Measurements from ENCODE around the gene LRRIQ1. TPM values are rescaled to one million over a fixed set of nuclear protein-coding genes. Genes with fewer than 3 reads are reported as not detected.

LRRIQ1 gene
- total RNA-seq, 1 experiment from 2014 or later: 0.39 TPM

- DNase-seq: no peak
- Histone ChIP-seq H3K79me2 (ENCODE audit: insufficient read depth, low read length) (no peaks in the 10 kb centered on the region), H3K23ac (ENCODE audit: insufficient read length, low read depth, low read length) (no peak overlapping the region), H2BK15ac (ENCODE audit: low read depth, low read length) (no peak overlapping the region), H3K4ac (ENCODE audit: low read depth, low read length) (no peak overlapping the region), H4K5ac (ENCODE audit: insufficient read length, low read depth, low read length) (no peak overlapping the region), H3K79me1 (ENCODE audit: insufficient read depth, low read depth, low read length, poor library complexity, severe bottlenecking) (no peaks in the 10 kb centered on the region), H2BK12ac (ENCODE audit: insufficient read length, low read depth, low read length) (no peak overlapping the region), H4K8ac (replicated peaks; ENCODE audit: insufficient read length, low read depth, low read length) (no peak overlapping the region), H3K9ac (ENCODE audit: extremely low read depth, insufficient read length, low read length) (no peak overlapping the region), H2AK5ac (ENCODE audit: insufficient read length, low read length) (no peak overlapping the region), H2BK5ac (ENCODE audit: insufficient read length, low read length) (no peak overlapping the region), H3K23me2 (ENCODE audit: insufficient read length, low read depth, low read length, poor library complexity, severe bottlenecking) (no peaks in the 10 kb centered on the region), H2BK20ac (ENCODE audit: low read depth, low read length, poor library complexity, severe bottlenecking) (no peak overlapping the region), H3K18ac (ENCODE audit: insufficient read length, low read depth, low read length) (no peak overlapping the region), H3T11ph (ENCODE audit: low read length) (no peak overlapping the region), H3K27ac (ENCODE audit: insufficient read length, low read depth, low read length) (no peak overlapping the region), H3K4me2 (ENCODE audit: insufficient read depth, insufficient read length, low read length) (no peak overlapping the region), H4K20me1 (ENCODE audit: control insufficient read depth, insufficient read depth, insufficient read length) (no peaks in the 10 kb centered on the region), H2BK120ac (ENCODE audit: low read depth, low read length, poor library complexity, severe bottlenecking) (no peak overlapping the region), H3K9me3 (ENCODE audit: control insufficient read depth, low read depth, low read length) (no peaks in the 10 kb centered on the region), H3K56ac (ENCODE audit: insufficient read length, low read depth, low read length) (no peak overlapping the region), H2AFZ (ENCODE audit: low read length) (no peak overlapping the region), H3K27me3 (ENCODE audit: insufficient read depth, low read length) (no peaks in the 10 kb centered on the region), H3K4me1 (ENCODE audit: insufficient read depth, low read length) (no peaks in the 10 kb centered on the region), H3K14ac (ENCODE audit: insufficient read depth, low read length) (no peak overlapping the region), H4K91ac (ENCODE audit: insufficient read length, low read depth, low read length) (no peak overlapping the region)
- TF ChIP-seq CTCF (conservative IDR thresholded peaks at IDR 0.05): no peak
- no peak overlapping the region for H3K4me3 Mint-ChIP-seq
- no CpG with 5 or more reads among the region's 1 CpG for WGBS (ENCODE audit: extremely low coverage, insufficient read length, low lambda C conversion rate)
- no peaks in the 10 kb centered on the region for H3K9me3 Mint-ChIP-seq
- no peaks in the 10 kb centered on the region for H3K4me1 Mint-ChIP-seq
- no peaks in the 10 kb centered on the region for H3K36me3 Mint-ChIP-seq (ENCODE audit: insufficient read depth in 1 of 3, low read depth in 3 of 3)
- H3K27me3 Mint-ChIP-seq (ENCODE audit: low read depth): no peaks in the 10 kb centered on the region
- no peak overlapping the region for H3K27ac Mint-ChIP-seq
Measured at GRCh38 chr12:85041395-85041794, 5.2 kb downstream of the LRRIQ1 start.
